Measurements from ENCODE around the gene KIAA1614.
A peak's percentile ranks its signal among the peaks of the same experiment; 100 is the strongest.

KIAA1614 gene

GRCh38 chr1:180896161-180896560 is 16.5 kb upstream of the KIAA1614 start:
- peaks cover 0 to 2% of the 10 kb centered on the region in 2 donors for H3K4me1 Mint-ChIP-seq (ENCODE audit: low read depth in 2 of 2)
- H3K36me3 Mint-ChIP-seq (ENCODE audit: insufficient read depth), result peaks cover 3% of the 10 kb centered on the region
- DNase-seq (no peak), ATAC-seq (replicated peaks) (no peak)
- peaks cover 0 to 3% of the 10 kb centered on the region in 2 donors for H3K9me3 Mint-ChIP-seq
- H3K4me3 Mint-ChIP-seq, result no peak overlapping the region
- peaks cover 2 to 13% of the 10 kb centered on the region in 2 donors for H3K27me3 Mint-ChIP-seq
- H3K27ac Mint-ChIP-seq, result peak overlapping the region in 1 of 2 donors; percentile 73

- ATAC-seq (replicated peaks), result no peak
- Mint-ChIP-seq H3K27me3 (peaks cover 8 to 22% of the 10 kb centered on the region in 2 donors), H3K9me3 (peaks cover 0 to 3% of the 10 kb centered on the region in 2 donors), H3K27ac (no peak overlapping the region), H3K36me3 (ENCODE audit: insufficient read depth) (peaks cover 3% of the 10 kb centered on the region), H3K4me1 (ENCODE audit: low read depth in 2 of 2) (peaks cover 0 to 2% of the 10 kb centered on the region in 2 donors), H3K4me3 (no peak overlapping the region)
- DNase-seq, result no peak
These were observed 14.1 kb upstream of the KIAA1614 start for GRCh38 chr1:180898441-180899219.

- Mint-ChIP-seq H3K4me1 (ENCODE audit: low read depth in 2 of 2) (peaks cover 0 to 2% of the 10 kb centered on the region in 2 donors), H3K27ac (no peak overlapping the region), H3K36me3 (ENCODE audit: insufficient read depth) (peaks cover 3% of the 10 kb centered on the region), H3K27me3 (peaks cover 8 to 22% of the 10 kb centered on the region in 2 donors), H3K9me3 (peaks cover 0 to 3% of the 10 kb centered on the region in 2 donors), H3K4me3 (no peak overlapping the region)
- DNase-seq, result no peak
- no peak for ATAC-seq (replicated peaks)
These were observed 13.4 kb upstream of the KIAA1614 start for GRCh38 chr1:180899262-180899661.

- Mint-ChIP-seq H3K9me3 (no peaks in the 10 kb centered on the region), H3K27ac (no peak overlapping the region), H3K4me1 (ENCODE audit: low read depth in 2 of 2) (peaks cover 0 to 2% of the 10 kb centered on the region in 2 donors), H3K4me3 (no peak overlapping the region), H3K27me3 (peaks cover 8 to 23% of the 10 kb centered on the region in 2 donors), H3K36me3 (ENCODE audit: insufficient read depth) (no peaks in the 10 kb centered on the region)
- ATAC-seq (replicated peaks) (no peak), DNase-seq (no peak)
These were observed 11.4 kb upstream of the KIAA1614 start for GRCh38 chr1:180901076-180901990.

- ATAC-seq (replicated peaks) (no peak), DNase-seq (no peak)
- peaks cover 16 to 35% of the 10 kb centered on the region in 2 donors for H3K27me3 Mint-ChIP-seq
- H3K27ac Mint-ChIP-seq, result no peak overlapping the region
- no peaks in the 10 kb centered on the region for H3K36me3 Mint-ChIP-seq (ENCODE audit: insufficient read depth)
- H3K9me3 Mint-ChIP-seq, result no peaks in the 10 kb centered on the region
- peaks cover 0 to 4% of the 10 kb centered on the region in 2 donors for H3K4me1 Mint-ChIP-seq (ENCODE audit: low read depth in 2 of 2)
- H3K4me3 Mint-ChIP-seq, result no peak overlapping the region
These were observed 10.2 kb upstream of the KIAA1614 start for GRCh38 chr1:180902541-180902940.

- Mint-ChIP-seq H3K36me3 (ENCODE audit: insufficient read depth) (no peaks in the 10 kb centered on the region), H3K4me3 (no peak overlapping the region), H3K27me3 (peaks cover 29 to 49% of the 10 kb centered on the region in 2 donors), H3K9me3 (no peaks in the 10 kb centered on the region), H3K27ac (no peak overlapping the region), H3K4me1 (ENCODE audit: low read depth in 2 of 2) (peaks cover 5 to 6% of the 10 kb centered on the region in 2 donors)
- ATAC-seq (replicated peaks) (no peak), DNase-seq (no peak)
These were observed 6.8 kb upstream of the KIAA1614 start for GRCh38 chr1:180905927-180906326.

- Mint-ChIP-seq H3K27ac (no peak overlapping the region), H3K9me3 (no peaks in the 10 kb centered on the region), H3K4me3 (no peak overlapping the region), H3K4me1 (ENCODE audit: low read depth in 2 of 2) (peaks cover 5 to 6% of the 10 kb centered on the region in 2 donors), H3K36me3 (ENCODE audit: insufficient read depth) (no peaks in the 10 kb centered on the region), H3K27me3 (peaks cover 24 to 48% of the 10 kb centered on the region in 2 donors)
- no peak for ATAC-seq (replicated peaks)
- DNase-seq, result no peak
These were observed 6.2 kb upstream of the KIAA1614 start for GRCh38 chr1:180906511-180906910.

- Mint-ChIP-seq H3K27ac (no peak overlapping the region), H3K36me3 (ENCODE audit: insufficient read depth) (no peaks in the 10 kb centered on the region), H3K4me1 (ENCODE audit: low read depth in 2 of 2) (peaks cover 6 to 8% of the 10 kb centered on the region in 2 donors), H3K9me3 (no peaks in the 10 kb centered on the region), H3K27me3 (peaks cover 21 to 50% of the 10 kb centered on the region in 2 donors), H3K4me3 (no peak overlapping the region)
- ATAC-seq (replicated peaks) (no peak), DNase-seq (no peak)
These were observed 5.2 kb upstream of the KIAA1614 start for GRCh38 chr1:180907313-180908055.

GRCh38 chr1:180908074-180908765 is 4.5 kb upstream of the KIAA1614 start:
- no peaks in the 10 kb centered on the region for H3K9me3 Mint-ChIP-seq
- no peak for DNase-seq
- H3K4me1 Mint-ChIP-seq (ENCODE audit: low read depth in 2 of 2), result peaks cover 6 to 8% of the 10 kb centered on the region in 2 donors
- ATAC-seq (replicated peaks), result no peak
- no peaks in the 10 kb centered on the region for H3K36me3 Mint-ChIP-seq (ENCODE audit: insufficient read depth)
- H3K27me3 Mint-ChIP-seq, result peaks cover 22 to 50% of the 10 kb centered on the region in 2 donors
- H3K4me3 Mint-ChIP-seq, result no peak overlapping the region
- H3K27ac Mint-ChIP-seq, result no peak overlapping the region

GRCh38 chr1:180909005-180909414 is 3.7 kb upstream of the KIAA1614 start:
- Mint-ChIP-seq H3K36me3 (ENCODE audit: insufficient read depth) (no peaks in the 10 kb centered on the region), H3K4me1 (ENCODE audit: low read depth in 2 of 2) (peaks cover 8 to 9% of the 10 kb centered on the region in 2 donors), H3K9me3 (no peaks in the 10 kb centered on the region), H3K27me3 (peaks cover 30 to 58% of the 10 kb centered on the region in 2 donors), H3K27ac (no peak overlapping the region), H3K4me3 (peak overlapping the region; percentile 3)
- ATAC-seq (replicated peaks) (no peak), DNase-seq (no peak)

- no peak for DNase-seq
- no peak for ATAC-seq (replicated peaks)
- peaks cover 8 to 9% of the 10 kb centered on the region in 2 donors for H3K4me1 Mint-ChIP-seq (ENCODE audit: low read depth in 2 of 2)
- no peak overlapping the region for H3K27ac Mint-ChIP-seq
- no peaks in the 10 kb centered on the region for H3K9me3 Mint-ChIP-seq
- peak overlapping the region in 1 of 2 donors; percentile 3 for H3K4me3 Mint-ChIP-seq
- no peaks in the 10 kb centered on the region for H3K36me3 Mint-ChIP-seq (ENCODE audit: insufficient read depth)
- H3K27me3 Mint-ChIP-seq, result peaks cover 31 to 63% of the 10 kb centered on the region in 2 donors
These were observed 3.2 kb upstream of the KIAA1614 start for GRCh38 chr1:180909462-180909976.

GRCh38 chr1:180911640-180912191 is 981 bp upstream of the KIAA1614 start:
- peak overlapping the region; percentile 47 to 48 for H3K4me3 Mint-ChIP-seq
- no peak for DNase-seq
- peaks cover 31 to 72% of the 10 kb centered on the region in 2 donors for H3K27me3 Mint-ChIP-seq
- H3K4me1 Mint-ChIP-seq (ENCODE audit: low read depth in 2 of 2), result peaks cover 8 to 9% of the 10 kb centered on the region in 2 donors
- no peaks in the 10 kb centered on the region for H3K9me3 Mint-ChIP-seq
- H3K27ac Mint-ChIP-seq, result no peak overlapping the region
- ATAC-seq (replicated peaks), result no peak
- H3K36me3 Mint-ChIP-seq (ENCODE audit: insufficient read depth), result no peaks in the 10 kb centered on the region

Measured in effector memory CD8-positive, alpha-beta T cell (primary cell).